Measurements from ENCODE around the gene GVQW3.

GVQW3 gene

GRCh38 chr11:76380977-76381719 is at the start of gene GVQW3, which contains the start of gene THAP12:
GVQW3 (plus strand) TSS chr11:76381323; CDS start chr11:76381829, 506 bp downstream.
THAP12 (minus strand) TSS chr11:76381132; CDS start chr11:76380836, 296 bp downstream.
- DNase-seq (ENCODE audit: low read depth): peak; percentile 98

- DNase-seq (ENCODE audit: low read depth): no peak
These were observed 46.2 kb upstream of the GVQW3 start for GRCh38 chr11:76334826-76335389.

- no peak for DNase-seq (ENCODE audit: low read depth)
These were observed 45.3 kb upstream of the GVQW3 start for GRCh38 chr11:76335842-76336241.

GRCh38 chr11:76336597-76336996 is 44.5 kb upstream of the GVQW3 start:
- no peak for DNase-seq (ENCODE audit: low read depth)

GRCh38 chr11:76337469-76337868 is 43.7 kb upstream of the GVQW3 start:
- no peak for DNase-seq (ENCODE audit: low read depth)

GRCh38 chr11:76337923-76338322 is 43.2 kb upstream of the GVQW3 start:
- DNase-seq (ENCODE audit: low read depth): no peak

GRCh38 chr11:76339221-76339620 is 41.9 kb upstream of the GVQW3 start:
- DNase-seq (ENCODE audit: low read depth): peak; percentile 54

GRCh38 chr11:76347466-76347865 is 33.7 kb upstream of the GVQW3 start:
- DNase-seq (ENCODE audit: low read depth): no peak

GRCh38 chr11:76348348-76348747 is 32.8 kb upstream of the GVQW3 start:
- no peak for DNase-seq (ENCODE audit: low read depth)

- DNase-seq (ENCODE audit: low read depth): no peak
These were observed 26.0 kb upstream of the GVQW3 start for GRCh38 chr11:76355172-76355571.

- DNase-seq (ENCODE audit: low read depth): no peak
These were observed 19.7 kb upstream of the GVQW3 start for GRCh38 chr11:76361374-76361773.

GRCh38 chr11:76361776-76362175 is 19.3 kb upstream of the GVQW3 start:
- DNase-seq (ENCODE audit: low read depth): no peak

- no peak for DNase-seq (ENCODE audit: low read depth)
These were observed 18.4 kb upstream of the GVQW3 start for GRCh38 chr11:76362716-76363115.

GRCh38 chr11:76365038-76365679 is 16.0 kb upstream of the GVQW3 start:
- DNase-seq (ENCODE audit: low read depth): no peak

- no peak for DNase-seq (ENCODE audit: low read depth)
These were observed 12.6 kb upstream of the GVQW3 start for GRCh38 chr11:76368490-76368889.

GRCh38 chr11:76369406-76369805 is 11.7 kb upstream of the GVQW3 start:
- no peak for DNase-seq (ENCODE audit: low read depth)

- peak; percentile 80 for DNase-seq (ENCODE audit: low read depth)
These were observed 10.0 kb upstream of the GVQW3 start for GRCh38 chr11:76371170-76371569.

- DNase-seq (ENCODE audit: low read depth): no peak
These were observed 4.2 kb upstream of the GVQW3 start for GRCh38 chr11:76376746-76377558.

- DNase-seq (ENCODE audit: low read depth): no peak
These were observed 1.3 kb upstream of the GVQW3 start for GRCh38 chr11:76379807-76380158.

GRCh38 chr11:76380159-76380976 is 755 bp upstream of the GVQW3 start:
- peak; percentile 25 for DNase-seq (ENCODE audit: low read depth)

GRCh38 chr11:76382209-76382608 is 1.1 kb downstream of the GVQW3 start:
- no peak for DNase-seq (ENCODE audit: low read depth)

GRCh38 chr11:76385903-76386302 is 4.8 kb downstream of the GVQW3 start:
- DNase-seq (ENCODE audit: low read depth): no peak
